NCI-H187 treated with DMSO at 0.1 percent for 48 hours (cell line): ENCODE data around the gene FARS2.

Source experiments
- DNase-seq: peaks from one replicate; lab custom pipeline; 2025; lab: John Stamatoyannopoulos, UW

Gene FARS2

GRCh38 chr6:5507131-5507681 lies 245.9 kb downstream of the FARS2 start:
- no peak for DNase-seq

- no peak for DNase-seq
Measured at GRCh38 chr6:5509106-5509505, 247.8 kb downstream of the FARS2 start.

- DNase-seq, result no peak
Measured at GRCh38 chr6:5510331-5511133, 249.2 kb downstream of the FARS2 start.

GRCh38 chr6:5511954-5512353 lies 250.6 kb downstream of the FARS2 start:
- no peak for DNase-seq

GRCh38 chr6:5512422-5512821 lies 251.1 kb downstream of the FARS2 start:
- DNase-seq, result no peak

- no peak for DNase-seq
Measured at GRCh38 chr6:5513408-5513807, 252.1 kb downstream of the FARS2 start.

- no peak for DNase-seq
Measured at GRCh38 chr6:5514353-5514752, 253.0 kb downstream of the FARS2 start.

- DNase-seq, result no peak
Measured at GRCh38 chr6:5515200-5515599, 253.9 kb downstream of the FARS2 start.

- DNase-seq, result no peak
Measured at GRCh38 chr6:5516036-5516435, 254.7 kb downstream of the FARS2 start.

GRCh38 chr6:5517796-5518195 lies 256.5 kb downstream of the FARS2 start:
- no peak for DNase-seq

- no peak for DNase-seq
Measured at GRCh38 chr6:5518936-5519491, 257.7 kb downstream of the FARS2 start.

GRCh38 chr6:5520796-5521195 lies 259.5 kb downstream of the FARS2 start:
- no peak for DNase-seq

GRCh38 chr6:5521322-5521721 lies 260.0 kb downstream of the FARS2 start:
- no peak for DNase-seq

GRCh38 chr6:5522147-5522546 lies 260.8 kb downstream of the FARS2 start:
- DNase-seq, result no peak

- DNase-seq, result no peak
Measured at GRCh38 chr6:5524110-5524509, 262.8 kb downstream of the FARS2 start.

- DNase-seq, result no peak
Measured at GRCh38 chr6:5525209-5525608, 263.9 kb downstream of the FARS2 start.

GRCh38 chr6:5529015-5529414 lies 267.7 kb downstream of the FARS2 start:
- DNase-seq, result no peak

- DNase-seq, result no peak
Measured at GRCh38 chr6:5529733-5530132, 268.4 kb downstream of the FARS2 start.

- no peak for DNase-seq
Measured at GRCh38 chr6:5531161-5531560, 269.8 kb downstream of the FARS2 start.

GRCh38 chr6:5531853-5532375 lies 270.6 kb downstream of the FARS2 start:
- DNase-seq, result no peak

- no peak for DNase-seq
Measured at GRCh38 chr6:5532941-5533340, 271.6 kb downstream of the FARS2 start.

GRCh38 chr6:5534643-5535042 lies 273.3 kb downstream of the FARS2 start:
- DNase-seq, result no peak

- DNase-seq, result no peak
Measured at GRCh38 chr6:5536644-5537043, 275.3 kb downstream of the FARS2 start.
